Parathyroid adenoma (tissue), 2 donors: Measurements from ENCODE around the gene MTCH1.

ENCODE experiments used
- H2AFZ ChIP-seq: fragments of 300-600 bp; sonication (generic); one replicate; pipeline ENCODE4 v1.7.0; 2017; ENCODE audit warnings: antibody characterized with exemption, mild to moderate bottlenecking
- H3K27ac ChIP-seq: fragments of 300-600 bp; sonication (generic); one replicate; pipeline ENCODE4 v1.7.0; 2017
- H3K27me3 ChIP-seq: fragments of 300-600 bp; sonication (generic); one replicate; pipeline ENCODE4 v1.7.0; 2017; ENCODE audit warnings: low read length; ENCODE audit not compliant: control insufficient read depth, insufficient read depth
- H3K36me3 ChIP-seq: fragments of 300-600 bp; sonication (generic); one replicate; pipeline ENCODE4 v1.7.0; 2017; ENCODE audit warnings: low read length; ENCODE audit not compliant: control insufficient read depth, insufficient read depth
- H3K4me1 ChIP-seq: fragments of 300-600 bp; sonication (generic); one replicate; pipeline ENCODE4 v1.7.0; 2017; ENCODE audit warnings: control low read depth
- H3K4me2 ChIP-seq: fragments of 300-600 bp; sonication (generic); one replicate; pipeline ENCODE4 v1.7.0; 2017; ENCODE audit warnings: low read length
- H3K4me3 ChIP-seq: fragments of 300-600 bp; sonication (generic); one replicate; pipeline ENCODE4 v1.7.0; 2017; ENCODE audit warnings: low read depth, low read length
- H3K79me2 ChIP-seq: fragments of 300-600 bp; sonication (generic); one replicate; pipeline ENCODE4 v1.7.0; 2017; ENCODE audit warnings: control low read depth
- H3K9ac ChIP-seq: fragments of 300-600 bp; sonication (generic); one replicate; pipeline ENCODE4 v1.7.0; 2017; ENCODE audit warnings: mild to moderate bottlenecking
- H3K9me3 ChIP-seq: fragments of 300-600 bp; sonication (generic); one replicate; pipeline ENCODE4 v1.7.0; 2017; ENCODE audit warnings: low read length; ENCODE audit not compliant: control insufficient read depth
- TF ChIP-seq, protein P1 (sequence below): fragments of 300-600 bp; sonication (generic); IDR thresholded peaks from one replicate; pipeline ENCODE4 v1.7.0; 2017; ENCODE audit warnings: antibody characterized with exemption, mild to moderate bottlenecking
- donor health status: primary hyperparathyroidism.

The MTCH1 gene

DNA sequence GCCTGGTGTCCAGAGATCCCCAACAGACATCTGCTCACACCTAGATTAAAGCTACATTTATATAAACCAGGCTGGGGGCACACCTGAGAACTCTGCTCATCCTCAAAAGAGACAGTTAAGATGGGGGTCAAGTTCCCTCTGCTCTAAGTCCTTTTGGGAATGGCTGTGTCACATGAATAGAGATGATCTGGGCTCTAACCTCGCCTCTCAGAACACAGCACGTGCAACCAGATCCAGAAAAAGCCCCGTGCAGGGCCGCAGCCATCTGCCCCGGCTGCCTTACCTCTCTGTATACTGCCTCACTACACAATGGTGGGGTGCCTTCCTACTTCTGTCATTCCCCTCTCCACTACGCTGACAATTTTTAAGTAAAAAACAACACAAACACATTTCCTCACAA is 5.9 kb downstream of the MTCH1 start:
- H3K9ac ChIP-seq = no peak overlapping the region
- H3K4me2 ChIP-seq = peak overlapping the region; percentile 50
- H3K4me3 ChIP-seq = no peak overlapping the region
- no peak overlapping the region for H2AFZ ChIP-seq
- peak overlapping the region; percentile 43 for H3K27ac ChIP-seq
- no peaks in the 10 kb centered on the region for H3K27me3 ChIP-seq
- no peaks in the 10 kb centered on the region for H3K9me3 ChIP-seq
- TF ChIP-seq, protein P1, sequence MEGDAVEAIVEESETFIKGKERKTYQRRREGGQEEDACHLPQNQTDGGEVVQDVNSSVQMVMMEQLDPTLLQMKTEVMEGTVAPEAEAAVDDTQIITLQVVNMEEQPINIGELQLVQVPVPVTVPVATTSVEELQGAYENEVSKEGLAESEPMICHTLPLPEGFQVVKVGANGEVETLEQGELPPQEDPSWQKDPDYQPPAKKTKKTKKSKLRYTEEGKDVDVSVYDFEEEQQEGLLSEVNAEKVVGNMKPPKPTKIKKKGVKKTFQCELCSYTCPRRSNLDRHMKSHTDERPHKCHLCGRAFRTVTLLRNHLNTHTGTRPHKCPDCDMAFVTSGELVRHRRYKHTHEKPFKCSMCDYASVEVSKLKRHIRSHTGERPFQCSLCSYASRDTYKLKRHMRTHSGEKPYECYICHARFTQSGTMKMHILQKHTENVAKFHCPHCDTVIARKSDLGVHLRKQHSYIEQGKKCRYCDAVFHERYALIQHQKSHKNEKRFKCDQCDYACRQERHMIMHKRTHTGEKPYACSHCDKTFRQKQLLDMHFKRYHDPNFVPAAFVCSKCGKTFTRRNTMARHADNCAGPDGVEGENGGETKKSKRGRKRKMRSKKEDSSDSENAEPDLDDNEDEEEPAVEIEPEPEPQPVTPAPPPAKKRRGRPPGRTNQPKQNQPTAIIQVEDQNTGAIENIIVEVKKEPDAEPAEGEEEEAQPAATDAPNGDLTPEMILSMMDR = no peak
- no peaks in the 10 kb centered on the region for H3K36me3 ChIP-seq
- peaks cover 59% of the 10 kb centered on the region for H3K79me2 ChIP-seq
- H3K4me1 ChIP-seq = peaks cover 36% of the 10 kb centered on the region

DNA sequence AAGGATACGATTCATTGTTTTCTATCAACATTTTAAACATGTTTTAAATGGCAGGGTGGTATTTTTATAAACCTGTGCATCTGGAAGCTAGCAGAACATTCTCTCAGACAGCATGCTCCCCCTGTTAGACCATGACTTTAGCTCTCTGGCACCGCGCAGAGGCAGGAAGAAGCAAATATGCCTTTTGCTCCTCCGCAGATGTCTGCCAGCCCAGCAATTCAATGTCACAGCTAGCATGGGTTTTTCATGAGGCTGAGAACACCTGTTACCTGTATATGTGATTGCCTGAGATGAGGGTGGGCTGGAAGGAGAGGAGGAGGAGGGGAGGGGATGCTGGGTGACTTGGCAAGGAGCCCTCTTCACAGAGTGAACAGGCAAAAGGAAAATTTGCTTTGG is 6.7 kb downstream of the MTCH1 start:
- peaks cover 51% of the 10 kb centered on the region for H3K79me2 ChIP-seq
- no peak overlapping the region for H3K4me3 ChIP-seq
- no peaks in the 10 kb centered on the region for H3K27me3 ChIP-seq
- H3K27ac ChIP-seq = no peak overlapping the region
- TF ChIP-seq, protein P1 = peak; percentile 55
- no peaks in the 10 kb centered on the region for H3K36me3 ChIP-seq
- H3K9ac ChIP-seq = no peak overlapping the region
- no peaks in the 10 kb centered on the region for H3K9me3 ChIP-seq
- no peak overlapping the region for H2AFZ ChIP-seq
- H3K4me1 ChIP-seq = peaks cover 35% of the 10 kb centered on the region
- H3K4me2 ChIP-seq = no peak overlapping the region

DNA sequence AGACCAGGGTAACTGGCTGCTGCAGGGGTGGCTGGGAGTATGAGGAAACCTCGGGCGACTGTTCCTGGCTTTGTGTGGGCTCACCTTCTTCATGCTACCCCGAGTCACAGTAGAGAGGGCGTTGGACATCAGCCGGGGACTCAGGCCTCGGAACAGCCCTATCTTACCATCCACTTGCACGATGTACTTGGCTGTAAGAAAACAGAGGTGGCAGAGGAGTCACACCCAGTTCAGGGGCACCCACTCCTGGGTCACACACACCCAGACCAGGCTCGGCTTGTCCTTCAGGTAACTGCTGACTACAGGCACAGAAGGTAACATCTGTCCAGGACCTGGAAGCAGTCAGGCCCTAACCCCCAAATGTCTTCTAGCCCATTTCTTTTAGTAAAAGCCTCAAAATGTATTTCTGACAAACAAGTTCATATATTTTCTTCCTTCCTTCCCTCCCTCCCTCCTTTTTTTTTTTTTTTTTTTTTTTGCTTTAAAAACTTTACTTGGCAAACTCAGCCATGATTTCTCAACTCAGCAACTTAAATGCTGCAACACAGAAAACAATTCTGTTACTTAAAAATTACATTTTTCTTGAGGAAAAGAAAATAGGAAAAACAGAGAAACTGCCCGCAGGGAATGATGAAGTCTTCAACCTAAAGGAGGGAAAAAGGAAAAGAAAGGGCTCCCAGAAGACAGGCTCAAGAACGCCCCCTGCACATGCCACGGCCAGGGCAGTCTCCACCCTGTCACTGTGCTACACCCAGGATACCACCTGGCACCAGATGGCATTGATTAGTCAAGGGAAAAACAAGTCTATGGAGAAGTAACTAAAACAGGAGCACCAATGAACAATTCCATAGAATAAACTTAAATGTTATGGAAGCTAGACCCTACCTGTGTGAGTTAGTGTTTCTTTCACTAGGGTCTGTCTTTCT is 7.3 kb downstream of the MTCH1 start:
- TF ChIP-seq, protein P1 = no peak
- no peaks in the 10 kb centered on the region for H3K27me3 ChIP-seq
- no peaks in the 10 kb centered on the region for H3K9me3 ChIP-seq
- H3K4me1 ChIP-seq = peaks cover 29% of the 10 kb centered on the region
- no peak overlapping the region for H3K4me2 ChIP-seq
- peaks cover 45% of the 10 kb centered on the region for H3K79me2 ChIP-seq
- H3K36me3 ChIP-seq = no peaks in the 10 kb centered on the region
- no peak overlapping the region for H2AFZ ChIP-seq
- H3K9ac ChIP-seq = no peak overlapping the region
- H3K4me3 ChIP-seq = no peak overlapping the region
- H3K27ac ChIP-seq = no peak overlapping the region

DNA sequence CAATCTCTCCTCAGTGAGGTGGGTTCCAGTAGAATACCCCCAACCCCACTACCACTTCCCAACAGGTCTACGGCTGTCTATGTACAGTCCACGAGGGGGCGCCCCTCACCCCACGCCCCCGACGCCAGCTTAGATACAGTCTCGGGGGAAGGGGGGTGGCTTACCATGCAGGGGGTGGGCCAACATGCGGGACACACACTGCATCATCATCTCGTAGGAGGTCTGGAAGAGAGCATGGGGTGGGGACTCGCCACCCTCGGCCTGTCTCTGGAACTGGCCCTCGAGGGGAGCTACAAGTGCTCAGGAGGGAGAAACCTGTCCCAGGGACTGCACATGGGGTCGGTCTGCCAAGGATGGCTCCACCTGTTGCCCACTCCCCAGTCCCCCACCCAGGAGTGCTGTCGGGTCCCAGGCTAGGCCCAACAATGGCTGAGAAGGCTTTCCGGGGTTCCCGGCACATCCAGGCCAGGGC is 8.5 kb downstream of the MTCH1 start:
- Histone ChIP-seq H2AFZ (no peak overlapping the region), H3K9me3 (no peaks in the 10 kb centered on the region), H3K27me3 (no peaks in the 10 kb centered on the region), H3K4me1 (peaks cover 18% of the 10 kb centered on the region), H3K9ac (no peak overlapping the region), H3K79me2 (peaks cover 33% of the 10 kb centered on the region), H3K36me3 (no peaks in the 10 kb centered on the region), H3K27ac (no peak overlapping the region), H3K4me3 (no peak overlapping the region), H3K4me2 (no peak overlapping the region)
- TF ChIP-seq, protein P1 = peak; percentile 21
